ENCODE measurements around the gene GNA15.

Gene GNA15

DNA sequence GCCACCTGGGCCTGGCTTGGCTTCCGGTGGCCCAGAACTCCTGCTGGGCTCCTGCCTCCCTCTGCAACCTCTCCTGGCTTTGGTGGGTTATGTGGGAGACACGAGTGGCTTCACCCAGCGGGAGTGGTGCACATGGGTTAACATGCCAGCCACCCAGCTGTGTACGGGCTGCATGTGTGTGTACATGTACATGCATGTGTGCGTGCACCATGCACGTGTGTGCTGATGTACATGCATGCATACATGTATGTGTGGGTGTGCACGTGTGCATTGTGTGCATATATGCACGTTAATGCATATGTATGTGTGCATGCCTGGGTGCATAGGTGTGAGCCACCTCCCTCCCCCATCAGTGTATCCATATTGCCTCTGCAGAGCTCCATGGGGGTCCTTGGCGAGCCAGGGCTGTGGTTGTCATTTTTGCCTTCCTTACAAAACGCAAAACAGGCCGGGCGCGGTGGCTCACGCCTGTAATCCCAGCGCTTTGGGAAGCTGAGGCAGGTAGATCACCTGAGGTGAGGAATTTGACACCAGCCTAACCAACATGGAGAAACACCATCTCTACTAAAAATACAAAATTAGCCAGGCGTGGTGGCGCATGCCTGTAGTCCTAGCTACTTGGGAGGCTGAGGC, 29.2 kb upstream of the GNA15 start:
- no peak for DNase-seq (ENCODE audit: low spot score)

DNA sequence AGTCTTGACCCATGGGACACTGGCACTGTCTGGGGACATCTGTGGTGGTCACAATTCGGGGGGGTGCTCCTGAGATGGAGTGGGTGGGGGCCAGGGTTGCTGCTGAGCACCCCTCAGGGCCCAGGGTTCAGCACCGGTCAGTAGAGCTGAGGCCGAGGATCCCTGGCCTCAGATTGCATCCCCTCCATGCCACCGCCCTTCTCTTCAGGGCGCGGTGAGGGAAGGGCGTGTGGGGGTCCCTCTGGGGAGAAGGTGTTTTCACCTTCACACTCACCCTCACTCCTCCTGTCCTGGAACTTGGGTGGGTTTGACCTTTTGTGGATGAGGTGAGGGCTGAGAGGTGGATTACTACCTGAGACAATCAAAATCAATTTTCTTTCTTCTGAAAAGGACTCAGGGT, 28.2 kb upstream of the GNA15 start:
- no peak for DNase-seq (ENCODE audit: low spot score)

GRCh38 chr19:3108775-3109174, 27.1 kb upstream of the GNA15 start:
- peak; percentile 50 for DNase-seq (ENCODE audit: low spot score)

GRCh38 chr19:3109491-3109890, 26.3 kb upstream of the GNA15 start:
- DNase-seq (ENCODE audit: low spot score) = no peak

GRCh38 chr19:3110126-3110825, 25.6 kb upstream of the GNA15 start:
- no peak for DNase-seq (ENCODE audit: low spot score)

DNA sequence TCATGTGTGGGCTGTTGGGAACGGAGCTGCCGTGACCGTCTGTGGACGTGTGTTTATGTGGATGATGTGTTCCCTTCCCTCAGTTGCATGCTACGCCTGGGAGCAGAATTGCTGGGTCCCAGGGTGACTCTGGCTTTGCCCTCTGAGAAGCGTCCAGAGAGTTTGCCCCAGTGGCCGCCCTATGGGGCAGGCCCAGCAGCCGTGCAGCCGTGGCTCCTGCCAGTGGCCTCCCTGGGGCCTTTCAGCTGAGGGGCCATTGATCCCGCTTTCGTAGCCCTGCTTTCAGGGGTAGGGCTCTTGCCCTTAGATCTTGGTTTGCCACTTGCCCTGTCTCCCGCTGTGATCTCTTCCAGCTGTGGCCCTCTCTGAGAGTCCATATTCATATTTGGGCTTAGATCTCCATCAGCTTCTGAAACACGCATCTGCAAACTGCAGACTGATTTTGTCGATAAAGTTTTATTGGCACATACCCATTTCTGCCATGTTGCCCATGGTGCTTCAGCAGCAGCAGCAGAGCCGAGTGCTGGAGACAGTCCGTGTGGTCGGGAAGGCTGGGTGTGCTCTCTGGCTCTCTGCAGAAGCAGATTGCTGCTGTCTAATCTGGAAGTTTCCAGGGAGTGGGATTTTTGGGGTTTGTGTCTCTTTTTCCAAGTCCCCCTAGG, 24.1 kb upstream of the GNA15 start:
- no peak for DNase-seq (ENCODE audit: low spot score)

GRCh38 chr19:3112375-3113099, 23.3 kb upstream of the GNA15 start:
- DNase-seq (ENCODE audit: low spot score) = no peak

DNA sequence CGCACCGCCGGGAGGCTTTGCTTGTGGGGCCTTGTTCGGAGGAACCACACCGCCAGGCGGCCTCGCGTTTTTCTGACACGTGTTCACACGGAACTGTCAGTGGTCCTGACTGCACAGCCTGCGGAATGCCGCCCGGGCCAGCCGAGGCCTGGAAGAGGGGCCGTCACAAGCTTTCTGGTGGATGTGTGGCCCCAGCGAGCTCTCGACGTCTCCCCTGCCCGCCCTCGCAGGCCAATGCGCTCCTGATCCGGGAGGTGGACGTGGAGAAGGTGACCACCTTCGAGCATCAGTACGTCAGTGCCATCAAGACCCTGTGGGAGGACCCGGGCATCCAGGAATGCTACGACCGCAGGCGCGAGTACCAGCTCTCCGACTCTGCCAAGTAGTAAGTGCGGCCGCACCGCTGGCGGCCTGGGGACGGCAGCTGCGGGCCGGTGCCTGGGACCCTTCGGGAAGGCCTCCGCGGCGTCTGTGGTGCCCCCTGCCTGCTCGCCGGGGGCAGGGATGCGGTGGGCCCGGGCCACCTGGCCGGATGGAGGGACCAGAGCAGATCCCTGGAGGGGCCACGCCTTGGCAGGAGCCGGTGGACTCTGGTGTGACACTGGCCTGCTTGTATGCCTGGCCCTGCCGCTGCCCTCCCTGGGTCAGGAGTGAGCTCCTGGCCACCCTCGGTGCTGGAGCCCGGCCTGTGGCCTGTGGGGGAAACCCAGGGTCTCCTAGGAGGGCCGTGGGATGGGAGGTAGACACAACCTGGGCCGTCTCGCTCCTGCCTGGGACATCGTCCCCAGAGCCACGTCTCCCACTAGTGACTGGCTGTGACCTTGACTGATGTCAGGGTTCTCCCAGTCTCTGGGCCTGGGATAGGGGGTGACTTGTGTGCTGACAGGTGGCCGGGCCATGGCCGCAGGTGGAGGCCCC, 22.5 kb upstream of the GNA15 start:
- DNase-seq (ENCODE audit: low spot score) = no peak

DNA sequence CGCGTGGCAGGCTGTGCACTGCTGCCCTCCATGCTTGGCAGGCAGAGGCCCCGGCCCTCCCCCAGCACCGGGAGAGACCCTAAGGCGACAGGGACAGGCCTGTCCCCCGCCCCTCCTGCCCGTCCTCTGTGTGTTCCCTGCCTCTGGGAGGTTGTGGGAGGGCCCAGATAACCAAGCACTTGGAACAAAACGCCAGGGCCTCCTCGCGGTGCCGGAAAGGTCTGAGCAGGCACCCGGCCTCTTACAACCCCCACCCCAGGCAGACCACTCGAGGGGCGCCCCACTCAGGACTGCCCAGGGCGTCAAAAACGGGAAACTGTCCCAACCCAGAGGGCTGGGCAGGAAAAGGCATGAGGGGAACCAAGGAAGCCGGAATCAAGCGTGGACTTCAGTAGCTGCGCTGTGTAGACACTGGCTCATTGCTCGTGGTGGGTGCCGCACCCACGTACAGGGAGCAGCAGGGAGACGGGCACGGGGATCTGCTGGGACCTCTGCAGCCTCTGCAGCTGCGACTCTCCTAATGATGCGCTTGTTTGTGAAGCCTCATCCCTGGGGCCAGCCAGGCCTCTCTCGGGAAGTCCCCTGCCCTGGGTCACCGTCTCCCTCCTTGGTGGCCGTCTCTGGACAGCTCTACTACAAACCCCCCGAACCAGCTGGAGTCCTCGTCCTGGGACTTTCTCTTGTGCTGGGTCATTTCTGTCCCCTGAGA, 21.7 kb upstream of the GNA15 start:
- DNase-seq (ENCODE audit: low spot score) = no peak

DNA sequence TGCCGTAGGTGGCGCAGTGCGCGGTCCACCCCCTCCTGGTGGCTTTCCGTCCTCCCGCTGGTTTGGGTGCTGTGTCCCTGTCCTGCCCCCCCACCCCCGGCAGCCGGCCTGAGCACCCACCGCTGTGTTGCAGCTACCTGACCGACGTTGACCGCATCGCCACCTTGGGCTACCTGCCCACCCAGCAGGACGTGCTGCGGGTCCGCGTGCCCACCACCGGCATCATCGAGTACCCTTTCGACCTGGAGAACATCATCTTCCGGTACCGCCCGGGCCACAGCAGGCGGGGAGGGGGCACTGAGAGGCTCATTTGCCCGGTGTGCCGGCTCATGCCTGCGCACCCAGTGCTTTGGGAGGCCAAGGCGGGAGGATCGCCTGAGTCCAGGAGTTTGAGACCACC, 21.0 kb upstream of the GNA15 start:
- no peak for DNase-seq (ENCODE audit: low spot score)

GRCh38 chr19:3115411-3115810, 20.4 kb upstream of the GNA15 start:
- no peak for DNase-seq (ENCODE audit: low spot score)

GRCh38 chr19:3115916-3116602, 19.8 kb upstream of the GNA15 start:
- no peak for DNase-seq (ENCODE audit: low spot score)

- DNase-seq (ENCODE audit: low spot score) = no peak
Measured at GRCh38 chr19:3116621-3117020, 19.2 kb upstream of the GNA15 start.

GRCh38 chr19:3117716-3118115, 18.1 kb upstream of the GNA15 start:
- no peak for DNase-seq (ENCODE audit: low spot score)

- DNase-seq (ENCODE audit: low spot score) = no peak
Measured at GRCh38 chr19:3118232-3119070, 17.4 kb upstream of the GNA15 start.

DNA sequence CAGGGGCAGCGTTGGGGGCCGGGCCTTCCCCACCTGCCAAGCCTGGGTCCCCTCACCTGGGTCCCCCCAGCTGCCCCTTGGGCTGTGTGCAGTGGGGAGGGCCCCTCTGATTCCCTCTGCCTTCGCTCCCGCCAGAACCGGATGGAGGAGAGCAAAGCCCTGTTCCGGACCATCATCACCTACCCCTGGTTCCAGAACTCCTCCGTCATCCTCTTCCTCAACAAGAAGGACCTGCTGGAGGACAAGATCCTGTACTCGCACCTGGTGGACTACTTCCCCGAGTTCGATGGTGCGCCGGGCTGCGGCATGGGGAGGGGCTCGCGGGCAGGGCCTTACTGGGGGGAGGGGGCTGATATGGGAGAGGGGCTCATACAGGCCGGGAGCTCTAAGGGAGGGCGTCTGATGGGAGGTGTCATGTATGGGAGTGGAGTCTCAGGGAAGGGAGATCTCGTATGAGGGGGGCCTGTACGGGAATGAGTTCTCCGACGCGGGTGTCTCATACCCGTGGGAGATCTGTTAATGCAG, 16.7 kb upstream of the GNA15 start:
- DNase-seq (ENCODE audit: low spot score) = no peak

DNA sequence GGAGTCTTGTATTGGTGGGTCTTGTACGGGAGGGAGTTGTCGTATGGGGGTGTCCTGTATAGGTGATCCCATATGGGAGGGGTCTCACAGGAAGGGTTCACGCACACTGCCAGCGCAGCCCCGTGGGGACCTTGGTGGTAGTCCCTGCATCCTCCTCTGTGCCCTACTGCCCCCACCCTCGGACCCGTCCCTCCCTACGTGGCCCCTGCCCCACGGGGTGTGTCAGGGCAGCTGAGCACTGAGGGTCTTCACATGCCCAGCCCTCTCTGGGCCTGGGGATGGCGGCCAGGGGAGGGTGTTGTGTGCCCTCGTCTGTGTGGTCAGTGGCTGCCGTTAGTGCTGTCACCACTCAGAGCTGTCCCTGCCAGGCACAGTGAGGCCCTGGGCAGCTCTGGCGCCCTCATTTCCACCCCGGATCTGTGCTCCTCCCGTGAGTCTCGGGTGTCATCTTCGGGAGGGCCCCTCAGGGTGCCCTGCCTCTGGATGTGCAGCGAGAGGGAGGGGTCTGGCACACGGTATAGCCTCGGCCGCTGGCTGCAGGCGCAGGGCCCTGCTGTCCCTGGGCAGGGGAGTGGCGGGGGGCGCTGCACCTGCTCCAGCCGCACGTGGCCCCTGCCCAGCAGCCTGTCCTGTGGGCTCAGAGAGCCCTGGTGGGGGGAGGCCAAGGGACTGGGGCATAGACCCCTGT, 16.0 kb upstream of the GNA15 start:
- no peak for DNase-seq (ENCODE audit: low spot score)

DNA sequence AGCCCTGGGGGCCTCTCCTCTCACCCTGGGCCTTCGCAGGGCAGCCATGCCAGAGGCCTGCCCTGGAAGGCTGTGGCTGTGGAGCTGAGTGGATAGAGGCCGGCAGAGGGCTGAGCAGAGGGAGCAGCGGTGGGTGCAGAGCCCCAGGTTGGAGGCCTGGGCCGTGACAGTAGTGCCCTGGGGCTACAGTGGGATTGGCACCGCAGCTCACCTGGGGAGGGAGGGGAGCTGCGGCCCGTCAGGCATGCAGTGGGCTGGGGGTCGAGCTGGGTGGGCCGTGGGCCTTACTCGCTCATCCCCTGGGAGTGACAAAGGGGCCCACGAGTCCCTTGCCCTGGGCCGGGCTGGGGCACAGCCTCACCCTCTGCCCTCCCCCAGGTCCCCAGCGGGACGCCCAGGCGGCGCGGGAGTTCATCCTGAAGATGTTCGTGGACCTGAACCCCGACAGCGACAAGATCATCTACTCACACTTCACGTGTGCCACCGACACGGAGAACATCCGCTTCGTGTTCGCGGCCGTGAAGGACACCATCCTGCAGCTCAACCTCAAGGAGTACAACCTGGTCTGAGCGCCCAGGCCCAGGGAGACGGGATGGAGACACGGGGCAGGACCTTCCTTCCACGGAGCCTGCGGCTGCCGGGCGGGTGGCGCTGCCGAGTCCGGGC, 15.1 kb upstream of the GNA15 start:
- no peak for DNase-seq (ENCODE audit: low spot score)
